GM23338 (cell line): ENCODE data around the gene FHOD1.

Experiments used
- CREB1 ChIP-seq: fragments of 250-450 bp; sonication (Bioruptor Pico); IDR thresholded peaks from 2 replicates; pipeline ENCODE4 v1.5.0; 2020; ENCODE audit warnings: low read depth, mild to moderate bottlenecking, moderate library complexity
- CTCF ChIP-seq, 2 experiments: fragments of 200-600 bp in 1 of 2; sonication (generic) in 1 of 2; conservative IDR thresholded peaks; 2 replicates each; pipeline versions ENCODE4 v1.5.1 to v1.6.1; 2016 to 2017; ENCODE audit warnings: antibody characterized with exemption in 2 of 2, low read depth in 2 of 2, mild to moderate bottlenecking in 2 of 2, moderate library complexity in 1 of 2
- ETS1 ChIP-seq: IDR thresholded peaks from 2 replicates; pipeline ENCODE4 v1.6.1; 2016; ENCODE audit warnings: antibody characterized with exemption
- EZH2 ChIP-seq: fragments of 200-600 bp; sonication (generic); IDR thresholded peaks from one replicate; pipeline ENCODE4 v1.8.0; 2017; ENCODE audit warnings: antibody characterized with exemption, mild to moderate bottlenecking, low read depth; ENCODE audit not compliant: unreplicated experiment
- EZH2phosphoT487 ChIP-seq: fragments of 200-600 bp; sonication (generic); IDR thresholded peaks from one replicate; pipeline ENCODE4 v1.8.1; 2018; ENCODE audit warnings: antibody characterized with exemption; ENCODE audit not compliant: unreplicated experiment
- JUNB ChIP-seq: IDR thresholded peaks from one replicate; pipeline ENCODE4 v1.6.1; 2016; ENCODE audit warnings: antibody characterized with exemption; ENCODE audit not compliant: unreplicated experiment
- POLR2AphosphoS5 ChIP-seq: IDR thresholded peaks from 2 replicates; pipeline ENCODE4 v1.6.1; 2016; ENCODE audit warnings: antibody characterized with exemption, low read depth
- REST ChIP-seq: IDR thresholded peaks from one replicate; pipeline ENCODE4 v1.6.1; 2018; ENCODE audit warnings: antibody characterized with exemption; ENCODE audit not compliant: unreplicated experiment
- STAT1 ChIP-seq: IDR thresholded peaks from one replicate; pipeline ENCODE4 v1.6.1; 2016; ENCODE audit warnings: antibody characterized with exemption; ENCODE audit not compliant: unreplicated experiment
- ZNF462 ChIP-seq: fragments of 250-450 bp; sonication (Bioruptor Pico); IDR thresholded peaks from 2 replicates; pipeline ENCODE4 v1.5.0; 2020; ENCODE audit warnings: mild to moderate bottlenecking, moderate library complexity

- TF ChIP-seq EZH2 (no peak), ETS1 (no peak), POLR2AphosphoS5 (no peak), CTCF (conservative IDR thresholded peaks at IDR 0.05; ENCODE audit: low read depth in 2 of 2) (no peak), EZH2phosphoT487 (no peak), JUNB (no peak), REST (no peak), STAT1 (no peak), CREB1 (CRISPR knock-in tag) (no peak), ZNF462 (CRISPR knock-in tag) (no peak)
Measured at GRCh38 chr16:67200491-67200890, 46.8 kb downstream of the FHOD1 start.
